Right renal cortex interstitium (tissue), 3 donors: Measurements from ENCODE around the gene ANKLE2. TPM values are rescaled to one million over a fixed set of nuclear protein-coding genes. Genes with fewer than 3 reads are reported as not detected.

Experiments
- DNase-seq, 3 donors: peaks; one replicate each; pipeline ENCODE4 v3.0.0-alpha.2; 2013; ENCODE audit warnings: low read depth in 3 of 3, low spot score in 2 of 3
- polyA plus RNA-seq, 3 donors: library from polyadenylated mRNA; unstranded; fragments of 120-200 nt; gene quantifications; one replicate each; pipeline ENCODE4 v1.2.1, GENCODE V29; 2013; ENCODE audit not compliant: insufficient read length in 3 of 3

Gene ANKLE2
- polyA plus RNA-seq, 3 donors, result 57.8 to 66.7 (median 58.5) TPM

GRCh38 chr12:132747896-132748295 lies 13.7 kb downstream of the ANKLE2 start:
- no peak for DNase-seq

GRCh38 chr12:132747395-132747794 lies 14.2 kb downstream of the ANKLE2 start:
- no peak for DNase-seq

DNA sequence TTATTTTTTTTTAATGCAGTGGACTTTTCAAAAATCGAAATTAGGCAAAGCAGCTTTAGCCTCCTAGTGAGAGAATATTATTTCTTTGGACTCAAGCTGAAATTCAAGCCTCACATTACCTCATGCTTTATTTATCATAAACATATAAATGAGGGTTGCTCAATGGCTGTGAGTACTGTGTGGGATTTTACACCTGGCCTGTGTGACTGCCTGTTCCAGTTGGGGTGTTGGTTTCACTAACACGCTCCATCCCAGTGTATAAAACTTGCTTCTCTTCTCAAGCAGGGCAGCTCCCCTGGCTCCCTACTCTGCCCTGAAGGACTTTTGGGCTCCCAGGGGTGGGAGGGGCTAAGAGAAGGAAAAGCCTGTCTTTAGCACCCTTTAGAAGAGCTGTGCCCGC lies 15.0 kb downstream of the ANKLE2 start:
- no peak for DNase-seq

DNA sequence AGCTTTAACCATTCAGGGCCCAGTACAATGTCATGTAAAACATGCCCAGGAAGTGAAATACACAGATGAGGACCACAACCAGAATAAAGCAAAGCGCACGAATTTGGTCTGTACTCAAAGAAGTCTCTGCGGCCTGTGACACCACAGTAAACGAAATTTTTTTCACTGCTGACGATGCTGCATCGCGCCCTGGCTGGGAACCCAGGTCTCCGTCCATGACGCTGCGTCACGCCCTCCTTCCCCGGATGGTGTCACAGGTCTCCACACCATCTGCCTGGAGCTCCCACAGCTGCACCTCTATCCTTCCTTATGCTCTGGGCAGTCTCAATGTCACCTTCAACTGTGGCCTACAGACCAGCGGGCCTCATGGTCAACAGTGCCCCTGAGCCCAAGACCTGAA lies 17.8 kb downstream of the ANKLE2 start:
- no peak for DNase-seq

GRCh38 chr12:132741620-132742019 lies 20.0 kb downstream of the ANKLE2 start:
- DNase-seq, result no peak

DNA sequence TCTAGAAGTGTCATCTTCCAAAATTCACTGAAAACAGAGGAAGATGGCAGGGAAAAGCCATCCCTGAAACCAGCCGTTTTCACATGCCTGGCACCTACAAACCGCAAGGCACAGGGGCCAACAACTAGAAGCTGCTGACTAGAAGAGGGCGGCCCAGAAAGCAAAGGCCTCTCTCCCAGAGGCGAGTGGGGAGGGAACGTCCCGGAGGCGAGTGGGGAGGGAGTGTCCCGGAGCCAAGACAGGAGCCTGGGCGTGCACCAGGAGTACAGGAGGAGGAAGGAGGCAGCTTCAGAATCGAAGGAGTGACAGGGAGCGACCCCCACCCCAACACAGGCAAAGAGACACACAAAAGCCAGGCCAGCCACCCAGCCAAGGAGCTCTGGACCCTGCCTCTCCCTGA lies 21.0 kb downstream of the ANKLE2 start:
- DNase-seq, result no peak

GRCh38 chr12:132740313-132740646 lies 21.4 kb downstream of the ANKLE2 start:
- no peak for DNase-seq

- no peak for DNase-seq
Measured at GRCh38 chr12:132739600-132740312, 21.9 kb downstream of the ANKLE2 start.

DNA sequence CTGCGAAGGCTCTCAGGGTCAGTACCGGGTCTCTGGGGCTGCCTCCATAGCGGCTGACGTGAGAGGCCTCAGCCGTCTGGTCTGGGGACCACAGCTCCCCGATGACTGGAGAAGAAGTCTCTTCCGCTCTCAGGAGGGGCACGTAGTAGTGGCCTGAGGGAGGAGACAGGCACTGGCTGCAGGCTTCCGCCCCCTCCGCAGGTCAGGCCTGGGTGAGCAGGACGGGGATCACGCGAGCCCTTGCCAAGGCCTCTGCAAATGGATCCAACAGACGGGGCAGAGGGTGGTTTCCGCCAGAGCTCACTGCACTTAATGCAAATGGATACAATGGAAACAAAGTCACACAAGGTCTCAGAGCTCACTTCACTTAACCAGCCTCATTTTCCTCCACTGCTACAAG lies 24.7 kb downstream of the ANKLE2 start:
- DNase-seq, result no peak

- no peak for DNase-seq
Measured at GRCh38 chr12:132736378-132736777, 25.3 kb downstream of the ANKLE2 start.

GRCh38 chr12:132735496-132735895 lies 26.1 kb downstream of the ANKLE2 start:
- no peak for DNase-seq

DNA sequence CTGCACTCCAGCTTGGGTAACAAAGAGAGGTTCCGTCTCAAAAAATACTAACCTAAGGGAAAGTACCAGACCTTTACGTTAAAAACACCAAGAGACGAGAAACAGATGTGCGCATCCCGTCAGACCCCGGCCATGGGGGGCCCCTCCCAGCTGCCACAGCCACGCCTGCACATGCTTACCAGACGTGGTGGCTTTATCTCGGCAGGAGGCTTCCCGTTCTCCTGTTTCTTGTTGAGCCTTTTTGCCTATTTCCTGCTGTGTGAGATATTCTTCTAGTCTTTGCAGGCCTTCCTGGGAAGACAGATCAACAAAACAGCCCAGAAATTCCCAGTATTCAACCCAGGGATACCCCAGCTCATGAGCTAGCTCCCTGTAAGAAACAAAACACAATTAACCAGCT lies 27.4 kb downstream of the ANKLE2 start:
- DNase-seq, result no peak

DNA sequence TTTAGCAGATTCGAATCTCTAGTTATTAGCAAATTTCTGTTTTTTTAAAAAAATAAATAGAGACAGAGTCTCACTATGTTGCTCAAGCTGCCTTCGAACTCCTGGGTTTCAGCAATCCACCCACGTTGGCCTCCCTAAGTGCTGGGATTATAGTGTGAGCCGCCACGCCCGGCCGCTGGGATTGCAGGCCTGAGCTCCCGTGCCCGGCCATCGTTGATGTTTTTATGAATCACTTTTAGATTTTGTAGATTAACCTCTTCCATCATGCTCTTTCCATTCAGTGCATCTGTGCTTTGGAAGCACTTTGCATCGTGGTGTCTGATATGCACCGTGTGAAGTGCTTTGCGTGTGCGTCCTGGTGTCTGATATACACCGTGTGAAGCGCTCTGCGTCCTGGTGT lies 30.1 kb downstream of the ANKLE2 start:
- DNase-seq, result no peak

- DNase-seq, result no peak
Measured at GRCh38 chr12:132730353-132730752, 31.3 kb downstream of the ANKLE2 start.

DNA sequence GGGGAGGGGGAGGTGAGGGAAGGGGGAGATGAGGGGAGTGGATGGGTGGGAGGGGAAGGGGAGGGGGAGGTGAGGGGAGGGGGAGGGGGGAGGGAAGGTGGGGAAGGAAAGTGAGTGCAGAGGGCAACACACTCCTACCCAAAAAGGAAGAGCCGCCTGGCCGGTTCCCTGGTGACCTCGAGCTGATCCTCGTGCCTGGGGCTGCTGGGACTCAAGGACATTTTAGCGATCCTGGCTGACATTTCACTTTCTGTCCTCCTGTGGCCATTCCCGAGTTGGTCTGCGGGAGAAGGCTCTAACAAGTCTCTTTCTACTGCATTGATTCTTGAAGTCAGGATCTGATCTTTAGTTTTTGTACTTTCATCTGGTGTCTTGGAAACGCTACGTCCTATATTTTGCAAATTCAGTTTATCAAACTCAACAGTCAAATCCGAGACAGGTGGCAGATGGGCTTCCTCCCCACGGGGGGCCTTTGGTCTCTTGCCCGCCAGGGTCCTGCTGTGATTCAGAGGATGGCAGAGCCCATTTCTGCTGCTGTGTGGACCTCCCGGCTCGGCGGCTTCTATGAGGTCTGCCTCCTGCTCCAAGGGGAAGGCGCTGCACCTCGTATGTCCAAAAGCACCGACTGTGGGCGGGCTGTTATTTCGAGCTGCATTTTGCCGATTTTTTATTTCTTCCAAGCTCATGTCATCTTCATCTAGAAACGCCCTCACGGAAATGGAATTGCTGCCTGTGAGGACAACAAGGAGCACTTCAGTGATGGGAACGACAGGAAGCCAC lies 31.9 kb downstream of the ANKLE2 start:
- no peak for DNase-seq

- DNase-seq, result no peak
Measured at GRCh38 chr12:132728502-132728901, 33.1 kb downstream of the ANKLE2 start.

- no peak for DNase-seq
Measured at GRCh38 chr12:132727091-132727794, 34.4 kb downstream of the ANKLE2 start.

DNA sequence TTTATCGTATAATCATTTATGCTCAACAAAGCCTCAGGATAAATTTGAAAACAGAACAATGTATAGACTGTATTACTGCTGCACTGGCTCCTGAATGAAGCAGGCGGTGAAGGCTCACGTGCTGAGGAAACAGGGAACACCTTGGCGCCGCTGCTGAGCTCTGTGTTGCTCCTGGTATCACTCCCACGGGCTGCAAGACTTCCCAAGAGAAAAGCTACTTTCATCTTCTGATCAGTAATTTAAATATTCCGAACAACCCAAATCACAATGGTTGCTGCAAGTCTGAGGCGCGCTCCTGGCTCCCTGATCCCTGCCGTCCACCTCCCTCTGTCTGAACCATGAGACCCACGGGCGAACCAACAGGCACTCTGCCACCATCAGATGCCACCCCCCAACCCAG lies 35.2 kb downstream of the ANKLE2 start:
- DNase-seq, result no peak

DNA sequence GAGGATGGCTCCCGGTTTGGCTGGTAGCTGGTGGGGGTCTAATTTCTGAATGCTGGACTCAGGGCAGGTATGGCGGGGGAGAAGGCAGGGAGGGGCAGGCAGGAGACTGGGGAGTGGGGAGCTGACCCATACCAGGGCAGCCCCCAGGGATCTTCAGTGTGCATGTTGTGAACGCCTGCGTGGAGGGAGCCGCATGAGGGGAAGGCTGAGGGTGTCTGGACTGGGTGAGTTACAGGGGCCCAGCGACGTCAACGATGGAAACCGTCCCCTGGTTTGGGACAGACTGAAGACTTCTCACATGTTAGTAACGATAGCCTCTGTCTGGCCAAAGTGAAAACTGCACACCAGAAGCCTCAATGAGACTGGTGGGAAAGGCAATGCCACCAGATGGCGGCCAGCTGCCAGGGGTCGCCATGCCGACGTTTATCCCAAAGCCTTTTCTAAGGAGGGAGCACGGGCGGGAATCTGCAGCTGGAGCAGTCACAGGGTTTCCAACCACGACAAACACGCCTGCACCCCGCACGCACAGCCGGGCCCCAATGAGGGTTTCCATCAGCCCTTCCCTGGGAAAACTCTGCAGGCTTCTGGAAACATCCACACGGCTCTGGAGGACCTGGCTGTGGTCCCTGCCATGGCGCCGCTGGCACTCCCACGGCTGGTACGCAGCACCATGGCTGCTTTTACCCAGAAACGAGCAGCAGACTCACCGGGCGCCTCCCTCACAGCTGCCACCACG lies 37.0 kb downstream of the ANKLE2 start:
- no peak for DNase-seq

DNA sequence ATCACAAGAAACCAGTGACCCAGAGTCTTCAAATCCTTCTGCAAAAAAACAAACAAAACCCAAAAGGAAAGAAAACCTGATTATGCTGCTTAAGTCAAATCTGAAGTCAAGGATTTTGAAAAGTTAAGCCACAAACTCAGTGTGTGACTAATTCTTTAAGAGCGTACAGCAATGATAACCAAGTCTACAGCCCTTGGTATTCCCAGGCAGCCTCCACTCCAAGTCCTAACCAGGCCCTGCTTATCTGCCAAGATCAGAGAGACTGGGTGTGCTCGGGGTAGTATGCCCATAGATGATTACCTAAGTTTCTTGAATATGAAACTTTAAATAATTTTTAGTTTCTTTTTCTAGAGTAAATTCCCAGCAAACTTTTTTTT lies 37.9 kb downstream of the ANKLE2 start:
- no peak for DNase-seq
